Fibroblast of lung (primary cell): ENCODE measurements around the gene XYLT2. TPM values are rescaled to one million over a fixed set of nuclear protein-coding genes. Genes with fewer than 3 reads are reported as not detected.
A peak's percentile ranks its signal among the peaks of the same experiment; 100 is the strongest.

ENCODE experiments used
- DNase-seq, 2 donors: peaks; one replicate each; pipeline versions ENCODE4 v3.0.0 to v3.0.0-alpha.2; 2010; ENCODE audit warnings: low read depth in 2 of 2
- H2AFZ ChIP-seq: 2 replicates; pipeline ENCODE4 v1.5.1; 2012; ENCODE audit warnings: low read length, control low read depth, inconsistent platforms
- H3K27ac ChIP-seq: 2 replicates; pipeline ENCODE4 v1.5.1; 2011; ENCODE audit warnings: low read length, control low read depth; ENCODE audit not compliant: insufficient read depth
- H3K27me3 ChIP-seq: 2 replicates; pipeline ENCODE4 v1.5.1; 2011; ENCODE audit warnings: mild to moderate bottlenecking, low read length; ENCODE audit not compliant: control insufficient read depth, insufficient read depth
- H3K36me3 ChIP-seq: 2 replicates; pipeline ENCODE4 v1.5.1; 2011; ENCODE audit warnings: low read length; ENCODE audit not compliant: control insufficient read depth, insufficient read depth
- H3K4me1 ChIP-seq: 2 replicates; pipeline ENCODE4 v1.5.1; 2011; ENCODE audit warnings: low read length; ENCODE audit not compliant: control insufficient read depth, insufficient read depth; ENCODE audit errors: extremely low read depth
- H3K4me2 ChIP-seq: 2 replicates; pipeline ENCODE4 v1.5.1; 2011; ENCODE audit warnings: low read length, control low read depth; ENCODE audit not compliant: insufficient read depth; ENCODE audit errors: extremely low read depth
- H3K4me3 ChIP-seq, 4 experiments: fragments of 200-600 bp in 1 of 4; sonication (generic) in 1 of 4; replicated peaks in 1 of 4; 2 replicates each; pipeline ENCODE4 v1.5.1; 2011 to 2016; ENCODE audit warnings: low read length in 4 of 4, low read depth in 3 of 4, mild to moderate bottlenecking in 3 of 4, control low read depth in 2 of 4, inconsistent platforms in 1 of 4, mixed read lengths in 1 of 4; ENCODE audit not compliant: insufficient read depth in 1 of 4; ENCODE audit errors: control extremely low read depth in 1 of 4
- H3K79me2 ChIP-seq: 2 replicates; pipeline ENCODE4 v1.5.1; 2012; ENCODE audit warnings: mild to moderate bottlenecking, low read length, inconsistent platforms; ENCODE audit not compliant: control insufficient read depth, insufficient read depth
- H3K9ac ChIP-seq: 2 replicates; pipeline ENCODE4 v1.5.1; 2011; ENCODE audit warnings: mild to moderate bottlenecking, low read length, control low read depth; ENCODE audit not compliant: insufficient read depth
- H3K9me3 ChIP-seq: 2 replicates; pipeline ENCODE4 v1.5.1; 2012; ENCODE audit warnings: low read depth, low read length; ENCODE audit not compliant: control insufficient read depth, insufficient read depth
- H4K20me1 ChIP-seq: 2 replicates; pipeline ENCODE4 v1.5.1; 2011; ENCODE audit warnings: low read length; ENCODE audit not compliant: control insufficient read depth, insufficient read depth; ENCODE audit errors: extremely low read depth
- EZH2 ChIP-seq: IDR thresholded peaks from 2 replicates; pipeline ENCODE4 v1.5.1; 2012; ENCODE audit warnings: low read length, control low read depth, mild to moderate bottlenecking; ENCODE audit errors: missing control alignments
- polyA plus RNA-seq, 2 donors: library from polyadenylated mRNA; depleted of rRNA in 1 of 2; stranded (reverse) in 1 of 2; unstranded in 1 of 2; fragments of >200 nt; gene quantifications; 2 replicates each; pipeline ENCODE4 v1.2.1, GENCODE V29; 2011 to 2012; ENCODE audit warnings: missing spikeins in 1 of 2
- total RNA-seq: library from RNA; depleted of rRNA; stranded (reverse); fragments of >200 nt; gene quantifications from 2 replicates; pipeline ENCODE4 v1.2.1, GENCODE V29; 2014
- TF ChIP-seq, protein P1 (sequence below), 2 donors: IDR thresholded peaks in 1 of 2; conservative IDR thresholded peaks in 1 of 2; 1 replicate in 1 of 2; 2 replicates in 1 of 2; pipeline ENCODE4 v1.5.1; 2011 to 2012; ENCODE audit warnings: low read length in 2 of 2, control low read depth in 1 of 2, inconsistent platforms in 1 of 2, low read depth in 1 of 2, mild to moderate bottlenecking in 1 of 2

Gene XYLT2
- total and polyA plus RNA-seq, 2 donors (not counting 1 experiment from before 2014, with no cell fraction given) = 12.7 to 43.9 TPM

DNA sequence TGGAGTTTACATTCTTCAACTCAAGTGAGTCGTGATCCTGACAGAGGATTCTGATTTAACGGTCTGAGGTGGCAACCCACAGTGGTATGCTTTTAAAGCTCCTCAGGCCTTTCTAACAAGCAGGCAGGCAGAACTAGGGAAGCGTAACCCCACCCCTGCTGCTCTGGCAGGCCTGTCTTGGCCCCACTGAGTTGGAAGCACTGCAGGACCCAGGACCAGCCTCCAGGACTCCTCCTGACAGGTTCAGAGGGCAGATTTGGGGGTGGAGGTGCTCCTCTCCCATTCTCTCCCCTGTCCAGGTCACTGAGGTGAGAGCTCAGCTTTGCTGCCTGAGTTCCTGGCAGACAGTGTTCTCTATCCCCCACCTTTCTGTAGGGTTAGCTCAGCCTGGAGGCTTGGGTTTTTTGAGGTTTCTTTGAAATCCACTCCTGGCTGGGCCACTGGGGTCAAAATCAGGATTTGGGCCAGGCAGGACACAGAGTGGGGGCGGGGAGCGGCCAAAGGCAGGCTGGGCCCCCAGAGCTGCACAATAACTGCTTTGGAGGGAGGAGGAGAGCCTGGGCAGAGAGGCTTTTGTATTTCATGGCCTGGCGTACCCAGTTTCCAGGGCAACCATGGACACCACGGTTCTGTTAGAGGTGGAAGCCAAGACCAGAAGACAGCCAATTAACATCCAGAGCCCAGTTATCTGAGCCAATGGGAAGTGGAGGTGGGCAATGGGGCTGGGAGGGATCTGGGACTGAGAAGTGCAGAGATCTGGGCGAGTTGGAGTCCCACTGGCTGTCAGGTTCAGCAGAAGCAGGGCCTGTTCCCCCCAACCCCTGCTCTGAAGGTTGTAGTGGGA is 17.5 kb downstream of the XYLT2 start:
- Histone ChIP-seq H3K4me2 (no peak overlapping the region), H4K20me1 (peaks cover 2% of the 10 kb centered on the region), H2AFZ (no peak overlapping the region), H3K9ac (no peak overlapping the region), H3K9me3 (no peaks in the 10 kb centered on the region), H3K27me3 (no peaks in the 10 kb centered on the region), H3K4me1 (no peaks in the 10 kb centered on the region), H3K79me2 (no peaks in the 10 kb centered on the region), H3K4me3 (no peak overlapping the region), H3K36me3 (peaks cover 12% of the 10 kb centered on the region), H3K27ac (no peak overlapping the region)
- TF ChIP-seq EZH2 = no peak
- TF ChIP-seq, protein P1, sequence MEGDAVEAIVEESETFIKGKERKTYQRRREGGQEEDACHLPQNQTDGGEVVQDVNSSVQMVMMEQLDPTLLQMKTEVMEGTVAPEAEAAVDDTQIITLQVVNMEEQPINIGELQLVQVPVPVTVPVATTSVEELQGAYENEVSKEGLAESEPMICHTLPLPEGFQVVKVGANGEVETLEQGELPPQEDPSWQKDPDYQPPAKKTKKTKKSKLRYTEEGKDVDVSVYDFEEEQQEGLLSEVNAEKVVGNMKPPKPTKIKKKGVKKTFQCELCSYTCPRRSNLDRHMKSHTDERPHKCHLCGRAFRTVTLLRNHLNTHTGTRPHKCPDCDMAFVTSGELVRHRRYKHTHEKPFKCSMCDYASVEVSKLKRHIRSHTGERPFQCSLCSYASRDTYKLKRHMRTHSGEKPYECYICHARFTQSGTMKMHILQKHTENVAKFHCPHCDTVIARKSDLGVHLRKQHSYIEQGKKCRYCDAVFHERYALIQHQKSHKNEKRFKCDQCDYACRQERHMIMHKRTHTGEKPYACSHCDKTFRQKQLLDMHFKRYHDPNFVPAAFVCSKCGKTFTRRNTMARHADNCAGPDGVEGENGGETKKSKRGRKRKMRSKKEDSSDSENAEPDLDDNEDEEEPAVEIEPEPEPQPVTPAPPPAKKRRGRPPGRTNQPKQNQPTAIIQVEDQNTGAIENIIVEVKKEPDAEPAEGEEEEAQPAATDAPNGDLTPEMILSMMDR (conservative IDR thresholded peaks at IDR 0.05 in 1 of 2, IDR thresholded peaks at IDR 0.05 in 1 of 2; ENCODE audit: low read depth in 1 of 2, low read length in 2 of 2) = no peak
- DNase-seq = peak; percentile 45 to 63

DNA sequence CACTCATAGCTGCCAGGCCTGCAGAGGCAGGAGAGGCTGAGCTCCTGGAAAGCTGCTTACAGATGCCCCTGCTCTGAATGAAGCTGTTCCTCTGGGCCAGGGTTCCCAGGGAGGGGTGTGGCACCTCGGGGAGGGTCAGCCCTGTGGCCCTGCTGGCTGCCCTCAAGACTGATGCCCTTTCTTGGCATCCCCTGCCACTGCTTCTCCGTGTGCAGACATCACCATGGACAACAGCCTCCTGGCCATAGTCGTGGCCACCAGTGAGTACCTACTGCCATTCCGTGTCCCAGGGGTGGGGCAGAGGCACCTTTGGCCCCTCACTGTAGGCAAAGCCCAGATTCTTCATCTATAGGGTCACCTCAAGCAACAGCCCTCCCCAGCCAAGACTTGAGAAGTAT is 18.1 kb downstream of the XYLT2 start:
- Histone ChIP-seq H3K4me2 (no peak overlapping the region), H3K27ac (no peak overlapping the region), H2AFZ (no peak overlapping the region), H3K79me2 (no peaks in the 10 kb centered on the region), H3K9ac (no peak overlapping the region), H3K27me3 (no peaks in the 10 kb centered on the region), H3K4me3 (no peak overlapping the region), H3K9me3 (no peaks in the 10 kb centered on the region), H3K36me3 (peaks cover 12% of the 10 kb centered on the region), H3K4me1 (no peaks in the 10 kb centered on the region), H4K20me1 (peaks cover 2% of the 10 kb centered on the region)
- no peak for DNase-seq
- no peak for TF ChIP-seq EZH2
- TF ChIP-seq, protein P1 (conservative IDR thresholded peaks at IDR 0.05 in 1 of 2, IDR thresholded peaks at IDR 0.05 in 1 of 2; ENCODE audit: low read depth in 1 of 2, low read length in 2 of 2) = no peak

- H4K20me1 ChIP-seq = peaks cover 2% of the 10 kb centered on the region
- H3K36me3 ChIP-seq = peaks cover 13% of the 10 kb centered on the region
- TF ChIP-seq EZH2 = no peak
- TF ChIP-seq, protein P1 (conservative IDR thresholded peaks at IDR 0.05 in 1 of 2, IDR thresholded peaks at IDR 0.05 in 1 of 2; ENCODE audit: low read depth in 1 of 2, low read length in 2 of 2) = peak in 1 of 2 donors; percentile 19
- H3K4me2 ChIP-seq = no peak overlapping the region
- no peaks in the 10 kb centered on the region for H3K79me2 ChIP-seq
- H3K9me3 ChIP-seq = no peaks in the 10 kb centered on the region
- H3K9ac ChIP-seq = no peak overlapping the region
- H3K27me3 ChIP-seq = no peaks in the 10 kb centered on the region
- no peak overlapping the region for H3K4me3 ChIP-seq
- H2AFZ ChIP-seq = no peak overlapping the region
- H3K27ac ChIP-seq = no peak overlapping the region
- peak in 1 of 2 donors; percentile 63 for DNase-seq
- H3K4me1 ChIP-seq = no peaks in the 10 kb centered on the region
These were observed 18.8 kb downstream of the XYLT2 start for GRCh38 chr17:50364715-50365114.
